SKM-1 treated with dmso at 0.1 percent for 144 hours (cell line): ENCODE data around the gene P2RX7.
"Not testable (repeated sequence)": the region's sequence is repeated elsewhere in the genome, so short reads cannot be mapped to it uniquely, and the experiment has no call there.

Experiments used
- DNase-seq: peaks from one replicate; lab custom pipeline; 2025; ENCODE audit not compliant: unreplicated experiment; lab: John Stamatoyannopoulos, UW

Gene P2RX7

GRCh38 chr12:121170151-121170550 is 37.5 kb downstream of the P2RX7 start:
- no peak for DNase-seq

- DNase-seq: no peak
Measured at GRCh38 chr12:121170611-121171260, 38.1 kb downstream of the P2RX7 start.

- DNase-seq: no peak
Measured at GRCh38 chr12:121172145-121172544, 39.5 kb downstream of the P2RX7 start.

GRCh38 chr12:121175383-121176119 is 42.9 kb downstream of the P2RX7 start:
- DNase-seq: peak; percentile 31

GRCh38 chr12:121176826-121177529 is 44.3 kb downstream of the P2RX7 start:
- no peak for DNase-seq

GRCh38 chr12:121181181-121181580 is 48.5 kb downstream of the P2RX7 start:
- DNase-seq: no peak

- DNase-seq: no peak
Measured at GRCh38 chr12:121182222-121182893, 49.7 kb downstream of the P2RX7 start.

GRCh38 chr12:121184425-121184824 is 51.7 kb downstream of the P2RX7 start:
- no peak for DNase-seq

GRCh38 chr12:121184984-121185889 is 52.6 kb downstream of the P2RX7 start:
- no peak for DNase-seq

GRCh38 chr12:121186826-121187225 is 54.1 kb downstream of the P2RX7 start:
- no peak for DNase-seq

- DNase-seq: no peak
Measured at GRCh38 chr12:121187501-121187900, 54.8 kb downstream of the P2RX7 start.

GRCh38 chr12:121188227-121188626 is 55.6 kb downstream of the P2RX7 start:
- no peak for DNase-seq

- DNase-seq: no peak
Measured at GRCh38 chr12:121189131-121189530, 56.5 kb downstream of the P2RX7 start.

GRCh38 chr12:121189619-121190155 is 57.0 kb downstream of the P2RX7 start:
- no peak for DNase-seq

- DNase-seq: peak; percentile 13
Measured at GRCh38 chr12:121190523-121191031, 57.9 kb downstream of the P2RX7 start.

- no peak for DNase-seq
Measured at GRCh38 chr12:121191151-121191550, 58.5 kb downstream of the P2RX7 start.

GRCh38 chr12:121196902-121197301 is 64.2 kb downstream of the P2RX7 start:
- peak; percentile 79 for DNase-seq

GRCh38 chr12:121198949-121199348 is 66.3 kb downstream of the P2RX7 start:
- DNase-seq: no peak

- not testable (repeated sequence) for DNase-seq
Measured at GRCh38 chr12:121201140-121201539, 68.5 kb downstream of the P2RX7 start.
